Diencephalon (tissue), 1 donor: Measurements from ENCODE around the gene CRYZ. TPM values are rescaled to one million over a fixed set of nuclear protein-coding genes. Genes with fewer than 3 reads are reported as not detected.

ENCODE experiments used
- total RNA-seq: library from RNA; depleted of rRNA; stranded (reverse); fragments of >200 nt; gene quantifications from one replicate; pipeline ENCODE4 v1.2.3, GENCODE V29; 2014

The CRYZ gene, protein sequence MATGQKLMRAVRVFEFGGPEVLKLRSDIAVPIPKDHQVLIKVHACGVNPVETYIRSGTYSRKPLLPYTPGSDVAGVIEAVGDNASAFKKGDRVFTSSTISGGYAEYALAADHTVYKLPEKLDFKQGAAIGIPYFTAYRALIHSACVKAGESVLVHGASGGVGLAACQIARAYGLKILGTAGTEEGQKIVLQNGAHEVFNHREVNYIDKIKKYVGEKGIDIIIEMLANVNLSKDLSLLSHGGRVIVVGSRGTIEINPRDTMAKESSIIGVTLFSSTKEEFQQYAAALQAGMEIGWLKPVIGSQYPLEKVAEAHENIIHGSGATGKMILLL
- total RNA-seq, result 22.1 TPM

DNA sequence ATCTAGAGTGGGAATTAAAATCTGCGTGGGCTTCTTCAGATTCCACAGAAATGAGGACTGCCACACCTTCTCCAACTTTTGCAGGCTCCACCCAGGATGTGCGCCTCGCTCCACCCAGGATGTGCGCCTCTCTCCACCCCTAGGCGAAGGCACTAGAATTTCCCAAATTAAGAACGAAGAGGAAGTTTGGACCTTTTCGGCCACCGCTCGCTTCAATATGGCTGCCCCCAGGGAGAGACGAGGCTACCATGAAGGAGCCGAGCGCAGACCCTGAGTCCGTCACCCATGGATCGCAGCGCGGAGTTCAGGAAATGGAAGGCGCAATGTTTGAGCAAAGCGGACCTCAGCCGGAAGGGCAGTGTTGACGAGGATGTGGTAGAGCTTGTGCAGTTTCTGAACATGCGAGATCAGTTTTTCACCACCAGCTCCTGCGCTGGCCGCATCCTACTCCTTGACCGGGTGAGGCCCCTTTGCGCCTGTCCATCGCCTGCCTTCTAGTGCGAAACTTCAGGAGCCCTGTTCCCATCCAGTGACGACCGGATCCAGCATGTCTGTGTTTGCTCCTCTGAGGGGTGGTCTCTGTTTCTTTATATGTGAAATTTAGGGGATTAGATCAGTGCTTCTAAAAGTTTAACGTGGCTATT, at the start of gene CRYZ, which contains the start of gene TYW3:
Gene CRYZ (minus strand): TSS at position 91 of the 644 bp plus-strand sequence. CDS start 8,229 bp downstream, outside the sequence.
Gene TYW3 (plus strand): TSS at position 193 of the 644 bp plus-strand sequence. CDS start 93 bp downstream, at position 286.

DNA sequence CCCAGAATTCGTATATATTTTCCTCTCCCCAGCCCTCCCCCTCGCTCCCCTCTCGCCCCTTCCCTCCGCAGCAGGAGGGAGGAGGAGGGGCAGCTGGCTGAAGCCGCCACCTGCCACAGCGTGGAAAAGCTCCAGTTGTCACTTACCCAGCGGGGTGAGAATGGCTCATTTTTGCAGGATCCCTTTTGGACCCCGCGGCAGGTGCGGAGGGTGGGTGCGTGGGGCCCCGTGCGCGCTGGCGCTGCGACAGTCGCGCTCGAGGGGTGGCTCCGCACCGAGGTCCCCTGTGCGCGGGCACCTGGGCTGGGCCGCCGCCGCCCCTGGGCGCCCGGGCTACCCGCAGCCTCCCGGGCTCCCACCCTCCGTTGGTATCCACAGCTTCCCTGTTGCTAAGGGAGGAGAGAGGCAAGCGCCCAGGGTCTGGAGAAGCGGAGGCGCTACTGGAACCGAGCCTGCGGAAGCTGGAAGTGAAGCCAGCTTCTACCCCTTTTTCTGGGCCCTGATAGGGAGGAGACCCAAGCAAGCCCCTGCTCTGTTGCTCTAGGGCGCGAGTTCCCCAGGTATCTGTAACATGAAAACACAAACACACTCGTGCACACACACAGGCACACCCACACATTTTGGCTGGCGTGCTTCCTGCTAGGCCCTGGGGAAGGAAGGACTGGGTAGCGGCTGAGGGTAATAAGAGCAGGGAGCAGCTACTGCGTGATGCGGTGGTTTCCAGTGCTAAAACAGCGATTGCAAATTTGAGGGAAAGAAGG, 59.3 kb downstream of the CRYZ start, which contains the start of gene ERICH3:
Gene ERICH3 (minus strand): TSS at position 442 of the 761 bp plus-strand sequence. CDS start 273 bp downstream, at position 169.

Other genes with a start within 250 kb of the CRYZ start
- gene LRRC53, start 220.4 kb downstream of the CRYZ start, total RNA-seq, result 0.23 TPM
- 20.3 TPM for gene ERICH3, start 59.3 kb downstream of the CRYZ start, total RNA-seq
- 9.0 TPM for gene TYW3, start 102 bp upstream of the CRYZ start, total RNA-seq